Measurements from ENCODE around the gene FRMD4B. TPM values are rescaled to one million over a fixed set of nuclear protein-coding genes. Genes with fewer than 3 reads are reported as not detected.

The FRMD4B gene
- total RNA-seq, 4 donors from 2014 or later, result 37.5 to 66.2 (median 62.5) TPM

- no peak overlapping the region for H3K4me3 ChIP-seq
- no peak overlapping the region for H3K27ac ChIP-seq
- no peaks in the 10 kb centered on the region for H3K4me1 ChIP-seq
- H3K27me3 ChIP-seq, result no peaks in the 10 kb centered on the region
- intact Hi-C loops (cut with DNase I), result no loop called here
- no peak for DNase-seq
- no peak for TF ChIP-seq POLR2A (IDR thresholded peaks at IDR 0.05)
- TF ChIP-seq, protein P1, sequence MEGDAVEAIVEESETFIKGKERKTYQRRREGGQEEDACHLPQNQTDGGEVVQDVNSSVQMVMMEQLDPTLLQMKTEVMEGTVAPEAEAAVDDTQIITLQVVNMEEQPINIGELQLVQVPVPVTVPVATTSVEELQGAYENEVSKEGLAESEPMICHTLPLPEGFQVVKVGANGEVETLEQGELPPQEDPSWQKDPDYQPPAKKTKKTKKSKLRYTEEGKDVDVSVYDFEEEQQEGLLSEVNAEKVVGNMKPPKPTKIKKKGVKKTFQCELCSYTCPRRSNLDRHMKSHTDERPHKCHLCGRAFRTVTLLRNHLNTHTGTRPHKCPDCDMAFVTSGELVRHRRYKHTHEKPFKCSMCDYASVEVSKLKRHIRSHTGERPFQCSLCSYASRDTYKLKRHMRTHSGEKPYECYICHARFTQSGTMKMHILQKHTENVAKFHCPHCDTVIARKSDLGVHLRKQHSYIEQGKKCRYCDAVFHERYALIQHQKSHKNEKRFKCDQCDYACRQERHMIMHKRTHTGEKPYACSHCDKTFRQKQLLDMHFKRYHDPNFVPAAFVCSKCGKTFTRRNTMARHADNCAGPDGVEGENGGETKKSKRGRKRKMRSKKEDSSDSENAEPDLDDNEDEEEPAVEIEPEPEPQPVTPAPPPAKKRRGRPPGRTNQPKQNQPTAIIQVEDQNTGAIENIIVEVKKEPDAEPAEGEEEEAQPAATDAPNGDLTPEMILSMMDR (IDR thresholded peaks at IDR 0.05), result no peak
- H3K9me3 ChIP-seq, result no peaks in the 10 kb centered on the region
- H3K36me3 ChIP-seq, result no peaks in the 10 kb centered on the region
Measured at GRCh38 chr3:69130689-69131088, 255.2 kb downstream of the FRMD4B start.

GRCh38 chr3:69129531-69129930 lies 256.4 kb downstream of the FRMD4B start:
- no peak for DNase-seq
- intact Hi-C loops (cut with DNase I), result no loop called here
- H3K36me3 ChIP-seq, result no peaks in the 10 kb centered on the region
- no peak overlapping the region for H3K4me3 ChIP-seq
- H3K4me1 ChIP-seq, result no peaks in the 10 kb centered on the region
- 27 to 35% methylated on average over 1 of the region's 1 CpG for WGBS, 2 donors
- H3K27me3 ChIP-seq, result no peaks in the 10 kb centered on the region
- H3K9me3 ChIP-seq, result no peaks in the 10 kb centered on the region
- TF ChIP-seq, protein P1 (IDR thresholded peaks at IDR 0.05), result no peak
- TF ChIP-seq POLR2A (IDR thresholded peaks at IDR 0.05), result no peak
- no peak overlapping the region for H3K27ac ChIP-seq

- H3K4me3 ChIP-seq, result no peak overlapping the region
- H3K4me1 ChIP-seq, result no peaks in the 10 kb centered on the region
- H3K27me3 ChIP-seq, result no peaks in the 10 kb centered on the region
- no peak overlapping the region for H3K27ac ChIP-seq
- TF ChIP-seq, protein P1 (IDR thresholded peaks at IDR 0.05), result no peak
- TF ChIP-seq POLR2A (IDR thresholded peaks at IDR 0.05), result no peak
- no peaks in the 10 kb centered on the region for H3K9me3 ChIP-seq
- intact Hi-C loops (cut with DNase I), result no loop called here
- no peak for DNase-seq
- no peaks in the 10 kb centered on the region for H3K36me3 ChIP-seq
Measured at GRCh38 chr3:69128509-69128908, 257.4 kb downstream of the FRMD4B start.

DNA sequence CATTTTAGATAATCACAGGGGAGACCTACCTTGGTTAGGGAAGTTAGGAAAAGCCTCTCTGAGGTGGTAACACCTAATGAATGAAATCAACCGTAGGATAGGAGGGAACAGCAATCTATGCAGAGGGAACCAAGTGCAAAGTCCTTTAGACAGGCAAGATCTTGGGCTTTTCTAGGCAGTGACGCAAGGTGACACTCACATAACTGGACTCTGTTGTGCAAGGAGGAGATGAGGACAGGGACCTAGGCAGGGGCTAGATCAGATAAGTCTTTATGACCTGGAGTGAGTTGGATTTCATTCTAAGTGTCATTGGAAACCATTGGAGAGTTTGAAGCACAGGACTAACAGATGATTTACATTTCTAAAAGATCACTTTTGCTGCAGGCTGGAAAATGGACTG lies 258.9 kb downstream of the FRMD4B start:
- H3K4me1 ChIP-seq, result no peaks in the 10 kb centered on the region
- H3K36me3 ChIP-seq, result no peaks in the 10 kb centered on the region
- H3K9me3 ChIP-seq, result no peaks in the 10 kb centered on the region
- DNase-seq, result no peak
- no peaks in the 10 kb centered on the region for H3K27me3 ChIP-seq
- intact Hi-C loops (cut with DNase I), result no loop called here
- TF ChIP-seq, protein P1 (IDR thresholded peaks at IDR 0.05), result no peak
- H3K4me3 ChIP-seq, result no peak overlapping the region
- no peak overlapping the region for H3K27ac ChIP-seq
- WGBS, 2 donors, result 86 to 96% methylated on average over 2 of the region's 2 CpGs

GRCh38 chr3:69126216-69126615 lies 259.7 kb downstream of the FRMD4B start:
- Histone ChIP-seq H3K27me3 (no peaks in the 10 kb centered on the region), H3K4me3 (no peak overlapping the region), H3K27ac (no peak overlapping the region), H3K9me3 (no peaks in the 10 kb centered on the region), H3K4me1 (peaks cover 0 to 2% (median 0%) of the 10 kb centered on the region in 3 donors), H3K36me3 (no peaks in the 10 kb centered on the region)
- WGBS, 2 donors, result 82 to 83% methylated on average over 3 of the region's 3 CpGs
- DNase-seq, result no peak
- TF ChIP-seq, protein P1 (IDR thresholded peaks at IDR 0.05), result no peak
- no peak for TF ChIP-seq POLR2A (IDR thresholded peaks at IDR 0.05)
- intact Hi-C loops (cut with DNase I), result no loop called here
